Inflammatory macrophage treated with lipopolysaccharide for 4 hours (primary cell): Measurements from ENCODE around the gene ACAP3.
"Not testable (repeated sequence)": the region's sequence is repeated elsewhere in the genome, so short reads cannot be mapped to it uniquely, and the experiment has no call there.

Experiments
- DNase-seq: peaks from one replicate; pipeline ENCODE4 v3.0.0-alpha.2; 2020

The ACAP3 gene

DNA sequence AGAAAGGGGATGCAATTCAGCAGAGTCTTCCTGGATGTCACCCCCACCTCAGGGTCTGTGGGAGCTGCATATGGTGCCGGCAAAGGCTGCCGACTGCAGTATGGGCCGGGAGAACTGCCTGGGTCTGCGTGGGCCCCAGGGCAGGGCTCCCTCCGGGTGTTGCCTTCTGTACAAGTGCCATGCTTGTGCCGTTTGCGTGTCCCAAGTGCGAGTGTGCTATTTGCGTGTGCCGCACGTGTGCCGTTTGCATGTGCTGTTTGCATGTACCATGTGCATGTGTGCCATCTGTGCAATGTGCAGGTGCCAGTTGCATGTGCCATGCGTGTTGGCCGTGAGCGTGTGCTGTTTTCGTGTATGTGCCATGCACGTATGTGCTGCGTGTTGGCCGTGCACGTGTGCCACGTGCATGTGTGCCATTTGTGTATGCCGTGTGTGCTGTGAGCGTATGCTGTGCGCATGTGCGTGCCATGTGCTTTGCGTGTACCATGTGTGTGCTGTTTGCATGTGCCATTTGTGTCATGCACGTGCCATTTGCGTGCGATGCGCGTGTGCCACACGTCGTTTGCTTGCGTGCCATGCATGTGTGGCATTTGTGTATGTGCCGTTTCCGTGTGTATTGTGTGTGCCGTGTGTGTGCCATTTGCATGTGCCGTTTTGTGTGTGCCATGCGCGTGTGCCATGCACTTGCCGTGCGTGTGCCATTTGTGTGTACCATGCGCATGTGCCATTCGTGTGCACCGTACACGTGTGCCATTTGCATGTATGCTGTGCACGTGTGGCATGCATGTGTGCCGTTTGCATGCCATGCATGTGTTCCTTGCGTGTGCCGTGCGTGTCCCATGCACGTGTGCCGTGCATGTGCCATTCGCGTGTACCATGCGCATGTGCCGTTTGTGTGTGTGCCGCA lies 21.8 kb upstream of the ACAP3 start:
- DNase-seq: no peak

DNA sequence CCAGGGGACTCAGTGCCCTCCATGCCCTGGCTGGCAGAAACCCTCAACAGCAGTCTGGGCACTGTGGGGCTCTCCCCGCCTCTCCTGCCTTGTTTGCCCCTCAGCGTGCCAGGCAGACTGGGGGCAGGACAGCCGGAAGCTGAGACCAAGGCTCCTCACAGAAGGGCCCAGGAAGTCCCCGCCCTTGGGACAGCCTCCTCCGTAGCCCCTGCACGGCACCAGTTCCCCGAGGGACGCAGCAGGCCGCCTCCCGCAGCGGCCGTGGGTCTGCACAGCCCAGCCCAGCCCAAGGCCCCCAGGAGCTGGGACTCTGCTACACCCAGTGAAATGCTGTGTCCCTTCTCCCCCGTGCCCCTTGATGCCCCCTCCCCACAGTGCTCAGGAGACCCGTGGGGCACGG lies 20.5 kb upstream of the ACAP3 start:
- DNase-seq: no peak

DNA sequence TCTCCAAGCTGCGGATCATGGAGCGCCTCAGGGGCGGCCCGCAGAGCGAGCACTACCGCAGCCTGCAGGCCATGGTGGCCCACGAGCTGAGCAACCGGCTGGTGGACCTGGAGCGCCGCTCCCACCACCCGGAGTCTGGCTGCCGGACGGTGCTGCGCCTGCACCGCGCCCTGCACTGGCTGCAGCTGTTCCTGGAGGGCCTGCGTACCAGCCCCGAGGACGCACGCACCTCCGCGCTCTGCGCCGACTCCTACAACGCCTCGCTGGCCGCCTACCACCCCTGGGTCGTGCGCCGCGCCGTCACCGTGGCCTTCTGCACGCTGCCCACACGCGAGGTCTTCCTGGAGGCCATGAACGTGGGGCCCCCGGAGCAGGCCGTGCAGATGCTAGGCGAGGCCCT lies 19.6 kb upstream of the ACAP3 start:
- DNase-seq: no peak

DNA sequence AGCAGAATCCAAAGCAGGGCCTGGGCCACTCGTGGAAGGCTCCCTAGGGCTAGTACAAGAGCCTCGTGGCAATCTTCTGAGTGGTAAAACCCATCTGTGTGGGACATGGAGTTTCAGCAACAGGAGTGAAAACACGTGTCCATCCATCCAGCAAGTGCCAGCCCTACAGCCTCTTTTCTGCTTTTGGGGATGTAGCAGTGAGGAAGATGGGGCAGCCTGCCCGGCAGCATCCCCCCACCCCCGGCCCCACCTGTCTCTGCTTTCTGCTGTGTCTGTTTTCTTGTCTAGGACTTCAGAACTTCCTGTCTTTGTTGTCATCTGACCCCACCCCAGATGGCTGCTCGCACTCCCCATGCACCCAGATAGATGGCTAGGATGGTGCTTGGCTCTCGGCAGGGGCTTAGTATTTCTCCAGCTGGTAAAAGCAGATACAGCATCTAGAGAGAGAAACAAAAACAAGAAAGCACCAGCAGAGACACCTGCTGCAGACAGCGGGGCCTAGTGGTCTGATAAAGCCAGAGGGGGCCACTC lies 18.4 kb upstream of the ACAP3 start:
- DNase-seq: no peak

DNA sequence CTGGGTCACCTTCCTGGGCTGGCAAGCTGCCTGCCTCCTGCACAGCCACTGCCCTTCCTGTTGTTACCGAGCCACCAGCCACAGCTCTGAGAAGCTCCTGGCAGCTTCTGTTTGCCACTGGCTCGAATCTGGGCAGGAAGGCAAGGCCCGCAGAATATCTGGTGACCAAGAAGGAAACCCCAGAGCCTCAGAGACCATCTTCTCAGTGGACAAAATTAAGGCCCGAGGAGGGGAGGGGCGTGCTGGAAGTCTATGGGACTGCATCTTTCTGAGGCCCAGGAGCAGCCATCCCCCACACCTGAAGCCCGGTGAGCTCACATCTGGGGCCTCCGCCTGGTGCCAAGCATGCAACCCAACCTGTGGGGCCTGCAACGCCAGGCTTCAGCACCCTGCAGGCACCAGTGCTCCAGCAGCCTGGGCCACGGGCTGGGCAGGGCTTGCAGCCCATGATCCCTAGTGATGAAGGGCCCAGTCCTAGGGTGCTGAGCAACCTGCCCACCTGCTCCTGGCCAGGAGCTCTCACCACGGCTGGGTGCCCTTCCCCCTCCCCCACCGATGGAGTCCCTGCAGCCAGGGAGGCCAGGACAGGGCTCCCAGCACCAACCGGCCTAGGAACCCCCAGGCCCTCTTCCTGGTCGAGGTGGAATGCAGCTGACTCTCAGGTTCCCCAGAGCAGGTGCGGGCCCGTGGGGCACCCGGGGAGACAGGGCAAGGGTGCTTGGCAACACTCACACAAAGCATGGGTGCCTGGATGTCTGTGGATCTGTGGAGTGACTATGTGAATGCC lies 17.8 kb upstream of the ACAP3 start:
- no peak for DNase-seq

DNA sequence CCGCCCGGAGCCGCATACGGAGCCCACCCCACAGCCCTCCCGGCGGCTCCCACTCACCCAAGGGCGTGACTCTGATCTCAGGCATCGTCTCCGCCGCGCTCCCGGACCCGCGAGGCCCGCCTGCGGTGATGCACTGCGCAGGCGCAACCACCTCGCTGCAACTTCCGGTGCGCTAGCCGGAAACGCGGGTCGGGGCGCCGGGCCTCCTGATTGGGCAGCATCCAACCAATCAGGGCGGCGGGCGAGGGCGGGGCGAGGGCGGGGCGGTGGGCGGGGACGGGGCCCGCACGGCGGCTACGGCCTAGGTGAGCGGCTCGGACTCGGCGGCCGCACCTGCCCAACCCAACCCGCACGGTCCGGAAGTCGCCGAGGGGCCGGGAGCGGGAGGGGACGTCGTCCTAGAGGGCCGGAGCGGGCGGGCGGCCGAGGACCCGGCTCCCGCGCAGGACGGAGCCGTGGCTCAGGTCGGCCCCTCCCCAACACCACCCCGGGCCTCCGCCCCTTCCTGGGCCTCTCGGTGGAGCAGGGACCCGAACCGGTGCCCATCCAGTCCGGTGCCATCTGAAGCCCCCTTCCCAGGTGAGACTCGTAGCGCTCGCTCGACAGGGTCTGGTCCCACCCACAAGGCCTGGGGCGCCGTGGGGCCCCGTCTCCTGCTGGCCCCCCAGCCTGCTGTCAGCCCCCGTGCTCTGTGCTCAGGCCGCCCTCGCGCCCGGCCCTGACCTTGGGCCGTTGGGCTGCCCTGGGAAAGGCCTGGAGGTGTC lies 17.0 kb upstream of the ACAP3 start, which contains the start of the genes CPTP and INTS11:
TSS of gene CPTP (plus strand) at position 279 of the 764 bp plus-strand sequence. CDS start 2,109 bp downstream, outside the sequence.
TSS of gene INTS11 (minus strand) at position 137 of the 764 bp plus-strand sequence. CDS start at position 85, 52 bp downstream.
- peak; percentile 95 for DNase-seq

DNA sequence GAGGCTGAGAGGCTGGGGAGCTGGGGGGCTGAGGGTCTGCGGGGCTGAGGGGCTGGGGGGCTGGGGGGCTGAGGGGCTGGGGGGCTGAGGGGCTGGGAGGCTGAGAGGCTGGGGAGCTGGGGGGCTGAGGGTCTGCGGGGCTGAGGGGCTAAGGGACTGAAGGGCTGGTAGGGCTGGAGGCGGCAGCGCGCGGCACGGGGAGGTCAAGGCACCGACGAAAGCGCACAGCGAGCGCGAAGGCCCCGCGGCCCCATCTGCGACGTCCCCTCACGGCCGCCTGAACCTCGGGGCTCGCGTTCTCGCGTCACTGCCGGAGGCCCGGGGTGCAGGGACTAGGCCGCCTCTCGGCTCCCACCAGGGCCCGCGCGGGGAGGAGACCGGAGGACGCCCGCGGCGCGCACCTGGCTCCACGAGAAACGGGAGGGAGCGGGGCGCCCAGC lies 16.4 kb upstream of the ACAP3 start:
- DNase-seq: no peak

DNA sequence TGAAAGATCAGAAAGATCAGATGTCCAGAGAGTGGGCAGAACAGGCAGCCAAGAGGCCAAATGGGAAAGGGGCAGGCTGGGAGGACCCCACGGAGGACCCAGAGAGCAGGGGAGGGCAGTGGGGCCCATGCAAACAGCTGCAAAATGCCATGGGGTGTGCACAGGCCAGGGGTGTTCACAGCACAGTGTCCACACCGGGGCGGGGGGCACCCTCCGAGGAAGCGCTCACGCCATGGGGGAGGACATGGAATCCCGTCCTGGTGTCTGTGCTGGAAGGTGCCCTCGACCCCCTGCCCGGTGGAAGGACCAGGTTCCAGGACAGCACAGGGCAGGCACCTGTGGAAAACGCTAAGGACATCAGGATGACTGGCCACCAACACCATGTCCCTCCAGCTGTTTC lies 15.2 kb upstream of the ACAP3 start:
- no peak for DNase-seq

DNA sequence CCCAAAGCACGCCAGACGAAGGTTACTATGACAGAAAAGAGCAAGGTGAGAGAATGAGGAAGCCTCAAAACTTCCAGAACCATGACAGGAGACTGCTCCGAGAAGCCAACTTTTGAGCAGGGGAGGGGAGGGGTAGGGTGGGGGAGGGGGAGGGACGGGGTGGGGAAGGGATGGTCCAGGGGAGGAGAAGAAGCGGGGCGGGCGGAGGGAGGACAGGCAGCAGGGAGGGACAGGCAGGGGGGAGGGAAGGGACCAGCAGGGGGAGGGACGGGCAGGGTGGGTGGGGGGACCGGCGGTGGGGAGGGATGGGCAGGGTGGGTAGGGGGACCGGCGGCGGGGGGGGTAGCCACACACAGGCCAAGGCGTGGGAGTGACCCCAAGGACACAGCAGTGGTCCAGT lies 14.7 kb upstream of the ACAP3 start:
- no peak for DNase-seq

DNA sequence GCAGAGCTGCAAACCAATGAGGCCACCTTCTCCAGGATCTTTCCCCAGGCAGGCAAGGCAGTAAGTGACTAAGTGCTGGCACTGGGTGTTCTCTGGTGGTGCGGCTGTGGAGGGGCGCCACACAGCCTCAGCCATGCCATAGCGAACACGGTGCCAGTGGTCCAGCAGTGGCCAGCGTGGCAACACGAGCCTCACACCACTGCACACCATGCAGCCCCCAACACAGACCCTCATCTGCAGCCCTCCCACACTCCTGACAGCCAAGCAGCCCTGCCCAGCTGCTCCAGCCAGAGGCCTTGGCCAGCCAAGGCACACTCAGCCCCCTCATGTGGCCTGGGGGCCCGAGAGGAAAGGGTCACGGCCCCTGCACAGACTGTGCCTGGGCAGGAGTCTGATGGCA lies 13.7 kb upstream of the ACAP3 start:
- DNase-seq: no peak

DNA sequence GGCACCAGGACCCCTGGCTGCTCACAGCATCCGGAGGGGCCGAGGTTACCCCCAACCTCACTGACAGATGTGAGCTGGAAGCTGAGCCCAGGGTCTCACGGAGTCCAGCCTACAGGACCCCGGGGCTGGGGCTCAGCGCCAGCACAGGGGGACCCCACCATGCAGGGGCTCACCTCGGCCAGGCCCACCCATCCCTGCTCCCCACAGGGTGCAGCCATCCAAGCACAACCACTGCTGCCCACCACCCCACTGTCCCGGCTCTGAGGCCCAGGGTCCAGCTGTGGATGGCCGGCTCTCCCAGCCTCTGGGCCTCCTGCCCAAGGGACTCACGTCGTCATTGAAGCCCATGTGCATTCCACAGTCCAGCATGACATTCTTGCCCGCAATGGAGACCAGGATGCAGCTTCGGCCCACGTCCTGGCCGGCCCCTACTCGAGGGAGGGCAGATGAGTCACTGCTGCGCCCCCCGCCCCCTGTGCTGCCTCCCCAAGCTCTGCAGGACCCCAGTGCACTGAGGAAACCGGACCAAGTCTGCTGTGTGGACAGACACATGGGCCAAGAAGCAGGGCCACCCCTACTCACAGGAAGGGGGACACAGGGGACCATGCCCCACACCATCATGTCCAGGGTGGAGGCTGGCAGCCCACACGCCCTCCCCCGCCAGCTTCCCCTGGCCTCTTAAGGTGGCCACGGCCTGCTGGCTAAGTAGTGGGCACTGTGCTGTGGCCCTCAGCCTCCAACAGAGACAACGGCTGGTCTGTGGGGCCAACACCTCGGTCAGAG lies 13.1 kb upstream of the ACAP3 start:
- no peak for DNase-seq

DNA sequence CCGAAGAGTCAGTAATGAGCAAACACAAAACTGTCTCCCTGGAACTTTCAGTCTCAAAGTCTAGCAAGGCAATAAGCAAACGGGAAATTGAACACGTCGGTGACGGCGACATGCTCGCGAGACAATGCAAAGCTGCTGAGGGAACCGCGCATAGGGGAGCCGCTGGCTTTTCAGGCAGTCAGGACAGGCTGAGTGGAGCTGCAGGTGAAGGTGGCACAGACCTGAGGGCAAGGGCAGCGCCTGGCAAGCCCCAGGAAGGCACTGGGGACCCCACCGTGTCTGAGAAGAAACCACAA lies 11.9 kb upstream of the ACAP3 start:
- DNase-seq: no peak

DNA sequence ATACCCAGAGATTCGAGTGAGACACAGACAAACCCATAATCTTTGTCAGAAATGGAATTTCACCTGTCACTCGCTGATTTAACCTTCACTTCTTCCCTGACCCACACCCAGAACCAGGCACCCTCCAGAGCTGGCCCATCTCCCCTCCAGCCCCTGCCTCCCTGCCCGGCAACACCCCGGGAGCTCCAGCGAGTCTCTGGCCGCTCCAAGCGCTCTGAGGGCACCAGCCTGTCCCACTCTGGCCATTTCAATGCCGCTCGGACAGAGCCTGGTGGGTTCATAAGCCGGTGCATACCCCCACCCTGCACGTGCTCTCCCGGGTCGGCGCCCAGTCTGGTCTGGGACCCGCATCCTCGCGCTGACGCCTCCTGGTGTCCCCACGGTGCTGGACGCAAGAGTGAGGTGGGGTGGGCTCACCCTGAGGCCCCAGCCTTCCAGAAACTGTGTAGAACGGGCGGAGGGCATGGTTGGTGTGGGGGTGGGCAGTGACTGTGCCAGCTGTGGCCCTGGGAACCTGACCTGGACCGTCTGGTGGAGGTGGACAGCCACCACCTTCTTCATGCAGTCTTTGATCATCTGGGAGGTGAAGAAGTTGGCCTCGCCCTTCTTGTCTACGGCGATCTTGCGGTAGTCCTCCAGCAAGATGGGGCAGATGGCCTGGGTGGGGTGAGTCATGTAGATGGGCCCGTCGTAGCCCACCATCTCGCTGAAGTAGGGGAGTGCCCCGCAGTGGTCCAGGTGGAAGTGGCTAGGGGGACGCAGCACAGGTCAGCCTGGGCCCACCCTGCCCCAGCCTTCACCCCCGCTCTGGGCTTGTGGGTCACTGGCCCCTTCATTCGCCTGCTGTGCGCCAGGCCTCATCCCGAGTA lies 11.3 kb upstream of the ACAP3 start:
- DNase-seq: no peak

DNA sequence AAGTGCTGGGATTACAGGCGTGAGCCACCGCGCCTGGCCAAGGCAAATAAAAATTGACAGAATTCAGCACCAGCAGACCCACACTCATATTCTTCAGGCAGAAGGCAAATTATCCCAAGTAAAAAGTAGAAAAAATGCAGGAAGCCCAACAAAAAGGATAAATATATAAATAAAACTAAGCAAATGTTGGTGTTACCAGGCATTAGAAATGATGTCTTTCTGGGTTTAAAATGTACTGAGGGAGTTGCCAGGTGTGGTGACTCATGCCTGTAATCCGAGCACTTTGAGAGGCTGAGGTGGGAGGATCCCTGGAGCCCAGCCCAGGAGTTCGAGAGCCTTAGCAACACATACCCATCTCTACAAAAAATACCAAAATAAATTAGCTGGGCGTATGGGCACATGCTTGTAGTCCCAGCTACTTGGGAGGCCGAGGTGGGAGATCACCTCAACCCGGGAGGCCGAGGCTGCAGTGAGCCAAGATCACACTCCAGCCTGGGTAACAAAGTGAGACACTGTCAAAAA lies 10.5 kb upstream of the ACAP3 start:
- no peak for DNase-seq

DNA sequence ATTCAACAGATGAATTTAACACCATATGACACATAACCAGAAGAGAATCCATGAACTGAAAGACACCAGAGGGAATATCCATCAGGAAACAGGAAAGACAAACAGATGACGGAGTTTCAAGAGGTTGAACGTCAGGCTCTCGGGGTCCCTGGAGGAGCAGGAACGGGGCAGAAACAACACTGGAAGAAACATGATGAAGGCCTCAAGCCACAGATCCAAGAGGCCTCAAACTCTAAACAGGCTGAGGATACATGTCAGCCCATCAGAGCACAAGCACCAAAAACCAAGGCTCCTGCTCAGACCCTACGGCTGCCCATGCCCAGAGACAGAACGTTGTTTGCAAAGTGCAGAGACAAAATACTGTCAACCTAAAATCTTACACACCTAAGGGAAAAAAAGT lies 9.7 kb upstream of the ACAP3 start:
- no peak for DNase-seq

DNA sequence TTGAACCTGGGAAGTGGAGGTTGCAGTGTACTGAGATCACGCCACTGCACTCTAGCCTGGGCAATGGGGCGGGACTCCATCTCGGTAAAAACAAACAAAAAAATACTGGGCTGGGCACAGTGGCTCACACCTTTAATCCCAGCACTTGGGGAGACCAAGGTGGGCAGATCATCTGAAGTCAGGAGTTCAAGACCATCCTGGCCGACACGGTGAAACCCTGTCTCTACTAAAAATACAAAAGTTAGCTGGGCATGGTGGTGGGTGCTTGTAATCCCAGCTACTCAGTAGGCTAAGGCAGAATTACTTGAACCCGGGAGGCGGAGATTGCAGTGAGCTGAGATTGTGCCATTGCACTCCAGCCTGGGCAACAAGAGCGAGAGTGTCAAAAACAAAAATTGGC lies 8.5 kb upstream of the ACAP3 start:
- not testable (repeated sequence) for DNase-seq

DNA sequence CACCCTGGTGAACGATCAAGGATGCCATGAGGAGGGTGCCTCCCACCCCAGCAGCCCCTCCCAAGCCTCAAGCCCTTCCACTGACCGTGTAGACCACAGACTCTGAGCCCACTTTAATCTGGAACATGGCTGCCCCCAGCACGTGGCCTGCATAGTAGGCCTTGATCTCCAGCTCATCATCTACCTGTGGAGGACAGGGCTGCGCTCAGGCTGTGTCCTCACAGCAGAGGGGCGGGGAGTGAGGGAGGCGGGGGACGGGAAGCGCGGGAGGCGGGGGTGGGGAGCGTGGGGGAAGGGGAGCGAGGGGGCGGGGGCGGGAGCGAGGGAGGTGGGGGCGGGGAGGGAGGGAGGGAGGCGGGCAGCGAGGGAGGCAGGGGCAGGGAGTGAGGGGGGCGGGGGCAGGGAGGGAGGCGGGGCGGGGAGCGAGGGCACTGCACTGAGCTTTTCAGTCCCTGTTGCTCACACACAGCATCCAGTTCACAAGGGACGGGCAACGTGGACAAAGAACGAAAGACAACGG lies 7.8 kb upstream of the ACAP3 start:
- no peak for DNase-seq

DNA sequence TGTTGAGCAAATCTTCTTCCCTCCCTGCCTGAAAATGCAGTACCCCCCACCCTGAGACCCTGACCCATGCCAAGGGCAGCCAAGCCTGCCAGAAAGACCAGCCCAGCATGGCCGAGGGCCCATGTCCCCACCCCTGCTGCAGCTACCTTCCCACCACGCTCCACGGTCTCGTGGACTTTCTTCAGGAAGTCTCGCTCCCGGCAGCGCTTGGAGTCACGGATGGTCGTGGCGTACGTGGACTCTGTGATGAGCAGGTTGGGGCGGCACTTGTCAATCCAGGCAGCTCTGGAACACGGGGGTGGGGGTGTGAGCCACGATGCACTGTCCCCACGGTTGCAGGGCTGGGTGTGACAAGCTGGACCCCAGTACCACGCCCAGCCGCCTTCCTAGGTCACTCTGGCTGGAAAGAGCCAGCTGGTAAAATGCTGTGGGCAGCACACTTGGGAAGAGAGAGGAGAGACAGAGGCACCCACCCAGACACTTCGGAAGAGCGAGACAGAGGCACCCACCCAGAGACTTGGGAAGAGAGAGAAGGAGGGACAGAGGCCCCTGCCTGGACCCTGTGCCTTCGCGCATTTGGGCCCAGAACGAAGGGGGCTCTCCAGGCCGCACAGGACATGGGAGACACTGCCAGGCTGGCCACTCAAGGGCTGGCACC lies 7.1 kb upstream of the ACAP3 start:
- no peak for DNase-seq

DNA sequence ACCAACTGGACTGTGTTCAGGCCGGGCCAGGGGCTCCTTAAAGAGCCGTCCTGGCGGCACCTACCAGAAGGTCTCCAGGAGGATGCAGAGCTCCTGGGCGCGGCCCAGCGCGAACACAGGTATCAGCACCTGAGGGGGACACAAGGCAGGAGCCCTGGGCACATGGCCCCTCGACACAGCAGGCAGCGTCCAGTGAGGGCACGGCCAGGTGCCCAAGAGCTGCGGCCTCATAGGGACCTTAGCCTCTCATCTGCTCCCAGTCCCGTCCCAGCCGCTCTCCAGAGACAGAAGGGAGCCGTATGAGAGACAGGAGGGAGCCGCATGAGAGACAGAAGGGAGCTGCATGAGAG lies 6.5 kb upstream of the ACAP3 start:
- no peak for DNase-seq
